Measurements from ENCODE around the gene NAT8L.

- TF ChIP-seq CTCF (conservative IDR thresholded peaks at IDR 0.05; ENCODE audit: low read length) (no peak), EZH2phosphoT487 (IDR thresholded peaks at IDR 0.05; ENCODE audit: borderline replicate concordance, low read depth, low read length) (no peak)
Measured at GRCh38 chr4:2104556-2105345, 45.6 kb downstream of the NAT8L start.
